KG1 (cell line): ENCODE data around the gene TPM4.
A peak's percentile ranks its signal among the peaks of the same experiment; 100 is the strongest.
"Not testable (repeated sequence)": the region's sequence is repeated elsewhere in the genome, so short reads cannot be mapped to it uniquely, and the experiment has no call there.

Source experiments
- DNase-seq: peaks from one replicate; lab custom pipeline; 2025; lab: John Stamatoyannopoulos, UW

Gene TPM4

DNA sequence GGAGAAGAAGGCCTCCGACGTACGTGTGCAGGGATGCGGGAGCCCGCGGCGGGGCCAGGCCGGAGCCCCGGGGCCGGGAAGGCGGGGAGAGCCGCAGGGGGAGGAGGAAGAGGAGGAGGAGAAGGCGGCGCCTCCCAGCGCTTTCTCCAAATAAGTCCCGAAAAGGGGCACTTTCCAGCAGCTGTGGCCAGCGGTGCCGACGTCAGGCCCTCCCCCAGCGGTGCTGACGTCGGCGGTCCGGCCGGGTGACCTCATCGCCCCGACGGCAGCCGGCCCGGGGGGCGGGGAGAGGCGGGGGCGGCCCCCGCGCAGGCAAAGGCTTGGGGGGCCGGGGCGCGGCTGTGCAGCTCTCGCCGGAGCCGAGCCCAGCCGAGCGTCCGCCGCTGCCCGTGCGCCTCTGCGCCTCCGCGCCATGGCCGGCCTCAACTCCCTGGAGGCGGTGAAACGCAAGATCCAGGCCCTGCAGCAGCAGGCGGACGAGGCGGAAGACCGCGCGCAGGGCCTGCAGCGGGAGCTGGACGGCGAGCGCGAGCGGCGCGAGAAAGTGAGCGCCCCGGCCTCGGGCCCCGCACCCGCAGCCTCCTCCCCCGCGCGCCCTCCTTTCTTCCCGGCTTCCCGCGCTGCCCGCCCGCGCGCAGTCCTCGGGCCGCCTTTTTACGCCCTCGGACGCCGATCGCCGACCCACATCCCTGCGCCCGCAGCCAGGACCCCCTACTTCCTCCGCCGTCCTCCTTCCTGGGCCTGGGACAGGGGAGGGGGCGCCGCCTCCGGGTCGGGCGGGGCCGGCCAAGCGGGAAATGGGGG is at the start of gene TPM4:
Gene TPM4 (plus strand): TSS at position 342 of the 804 bp plus-strand sequence. CDS start 71 bp downstream, at position 413.
- DNase-seq, result peak; percentile 80

- DNase-seq, result no peak
Measured at GRCh38 chr19:16026756-16027155, 49.5 kb upstream of the TPM4 start.

DNA sequence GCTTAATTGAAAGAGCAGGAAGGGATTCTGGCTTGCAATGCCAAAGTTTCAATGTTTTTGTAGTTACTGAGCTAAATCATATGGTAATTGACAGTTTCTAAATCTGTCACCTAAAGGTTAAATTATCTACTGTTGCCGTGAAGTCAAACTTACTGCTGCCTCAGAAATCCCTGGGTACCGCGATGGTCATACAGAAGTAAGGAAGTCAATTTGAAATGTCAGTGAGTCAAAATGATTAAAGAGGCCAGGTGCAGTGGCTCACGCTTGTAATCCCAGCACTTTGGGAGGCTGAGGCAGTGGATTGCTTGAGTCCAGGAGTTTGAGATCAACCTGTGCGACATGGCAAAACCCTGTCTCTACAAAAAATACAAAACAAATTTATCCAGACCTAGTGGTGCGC is 48.8 kb upstream of the TPM4 start:
- DNase-seq, result no peak

DNA sequence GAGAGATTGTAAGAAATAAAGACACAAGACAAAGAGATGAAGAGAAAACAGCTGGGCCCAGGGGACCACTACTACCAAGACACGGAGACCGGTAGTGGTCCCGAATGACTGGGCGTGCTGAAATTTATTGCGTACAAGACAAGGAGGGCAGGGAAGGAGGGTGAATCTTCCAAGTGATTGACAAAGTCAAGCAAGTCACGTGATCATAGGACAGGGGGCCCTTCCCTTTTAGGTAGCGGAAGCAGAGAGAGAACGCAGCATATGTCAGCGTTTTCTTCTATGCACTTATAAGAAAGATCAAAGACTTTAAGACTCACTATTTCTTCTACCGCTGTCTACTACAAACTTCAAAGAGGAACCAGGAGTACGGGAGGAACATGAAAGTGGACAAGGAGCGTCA is 46.1 kb upstream of the TPM4 start:
- not testable (repeated sequence) for DNase-seq

- DNase-seq, result no peak
Measured at GRCh38 chr19:16030964-16031871, 45.1 kb upstream of the TPM4 start.

DNA sequence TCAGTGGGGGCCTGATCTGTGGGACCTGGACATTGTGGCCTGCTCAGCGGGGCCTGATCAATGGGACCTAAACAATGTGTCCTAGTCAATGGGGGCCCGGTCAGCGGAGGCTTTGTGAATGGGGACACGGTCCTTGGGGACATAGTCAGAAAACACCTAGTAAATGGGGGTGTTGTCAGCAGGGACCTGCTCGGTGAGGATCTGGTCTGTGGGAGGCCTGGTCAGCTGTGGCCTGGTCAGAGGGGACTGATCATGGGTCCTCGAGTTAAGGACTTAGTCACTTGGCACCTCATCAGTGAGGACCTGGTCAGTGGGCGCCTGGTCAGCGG is 44.5 kb upstream of the TPM4 start:
- DNase-seq, result no peak

GRCh38 chr19:16032509-16033135 is 43.7 kb upstream of the TPM4 start:
- no peak for DNase-seq

DNA sequence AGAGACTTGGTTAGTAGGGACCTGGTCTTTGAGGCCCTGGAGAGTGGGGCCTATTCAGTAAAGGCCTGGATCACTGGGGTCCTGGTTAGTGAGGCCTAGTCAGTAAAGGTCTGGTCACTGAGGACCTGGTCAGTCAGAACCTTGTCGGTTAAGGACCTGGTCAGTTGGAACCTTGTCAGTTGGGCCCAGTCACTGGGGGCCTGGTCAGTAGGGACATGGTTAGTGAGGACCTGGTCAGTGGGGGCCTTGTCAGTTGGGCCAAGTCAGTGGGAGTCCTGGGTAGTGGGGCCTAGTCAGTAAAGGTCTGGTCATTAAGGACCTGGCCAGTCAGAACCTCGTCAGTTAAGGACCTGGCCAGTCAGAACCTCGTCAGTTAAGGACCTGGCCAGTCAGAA is 43.2 kb upstream of the TPM4 start:
- no peak for DNase-seq

DNA sequence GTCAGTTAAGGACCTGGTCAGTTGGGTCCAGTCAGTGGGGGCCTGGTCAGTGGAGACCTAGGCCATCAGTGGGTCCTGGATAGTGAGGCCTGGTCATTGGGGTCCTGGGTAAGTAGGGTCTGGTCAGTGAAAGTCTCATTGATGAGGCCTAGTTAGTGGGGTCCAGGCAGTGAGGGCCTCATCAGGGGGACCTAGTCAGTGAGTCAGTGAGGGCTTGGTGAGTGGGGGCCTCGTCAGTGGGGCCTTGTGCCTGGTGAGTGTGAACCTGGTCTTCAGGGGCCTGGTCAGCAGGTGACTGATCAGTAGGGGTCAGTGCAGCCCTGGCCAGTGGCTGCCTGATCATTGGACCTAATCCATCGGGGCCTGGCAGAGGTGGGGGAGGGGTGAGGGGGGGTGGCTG is 42.6 kb upstream of the TPM4 start:
- no peak for DNase-seq

DNA sequence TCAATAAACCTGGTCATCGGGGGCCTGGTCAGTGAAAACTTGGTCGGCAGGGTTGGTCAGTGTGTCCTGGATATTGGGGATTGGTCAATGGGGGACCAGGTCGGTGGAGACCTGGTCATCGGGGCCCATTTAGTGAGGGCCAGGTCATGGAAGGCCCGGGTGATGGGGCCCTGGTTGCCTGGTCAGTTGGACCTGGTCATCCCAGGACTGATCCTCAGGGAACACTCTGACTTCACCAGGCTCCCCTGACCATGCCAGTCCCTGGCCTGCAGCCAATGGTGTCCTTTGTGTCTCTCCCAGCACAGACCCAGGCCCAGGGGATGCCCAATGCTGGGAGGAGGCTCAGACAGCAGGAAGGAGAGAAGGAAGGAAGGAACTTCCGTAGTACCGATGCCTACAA is 42.1 kb upstream of the TPM4 start:
- no peak for DNase-seq

DNA sequence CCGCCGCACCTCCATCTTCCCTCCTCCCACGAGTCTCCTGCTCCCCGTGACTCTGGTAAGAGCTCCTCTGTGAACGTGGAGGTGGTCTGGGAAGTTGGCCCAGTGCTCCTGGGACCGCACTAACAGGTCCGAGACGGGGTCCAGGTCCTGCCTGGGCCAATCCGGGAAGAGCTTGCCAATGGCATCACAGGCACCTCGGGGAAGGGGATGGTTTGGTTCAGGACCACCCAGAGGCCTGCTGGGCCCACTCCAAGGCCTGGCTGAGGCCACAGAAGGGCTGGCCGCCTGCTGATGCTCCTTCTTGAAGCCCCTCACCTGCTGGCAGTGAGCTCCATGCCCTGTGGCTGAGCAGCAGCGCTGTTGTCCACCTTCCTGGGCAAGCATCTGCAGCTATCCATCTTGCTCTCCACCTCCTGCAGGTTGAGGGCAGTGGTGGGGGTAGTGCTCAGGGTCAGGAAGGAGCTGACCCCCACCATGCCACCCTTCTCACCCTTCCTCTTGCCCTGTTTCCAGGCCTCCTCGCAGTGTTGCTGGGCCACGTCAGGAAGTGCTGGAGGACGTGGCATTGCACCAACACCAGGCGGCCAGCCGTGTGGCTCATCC is 41.2 kb upstream of the TPM4 start:
- no peak for DNase-seq

DNA sequence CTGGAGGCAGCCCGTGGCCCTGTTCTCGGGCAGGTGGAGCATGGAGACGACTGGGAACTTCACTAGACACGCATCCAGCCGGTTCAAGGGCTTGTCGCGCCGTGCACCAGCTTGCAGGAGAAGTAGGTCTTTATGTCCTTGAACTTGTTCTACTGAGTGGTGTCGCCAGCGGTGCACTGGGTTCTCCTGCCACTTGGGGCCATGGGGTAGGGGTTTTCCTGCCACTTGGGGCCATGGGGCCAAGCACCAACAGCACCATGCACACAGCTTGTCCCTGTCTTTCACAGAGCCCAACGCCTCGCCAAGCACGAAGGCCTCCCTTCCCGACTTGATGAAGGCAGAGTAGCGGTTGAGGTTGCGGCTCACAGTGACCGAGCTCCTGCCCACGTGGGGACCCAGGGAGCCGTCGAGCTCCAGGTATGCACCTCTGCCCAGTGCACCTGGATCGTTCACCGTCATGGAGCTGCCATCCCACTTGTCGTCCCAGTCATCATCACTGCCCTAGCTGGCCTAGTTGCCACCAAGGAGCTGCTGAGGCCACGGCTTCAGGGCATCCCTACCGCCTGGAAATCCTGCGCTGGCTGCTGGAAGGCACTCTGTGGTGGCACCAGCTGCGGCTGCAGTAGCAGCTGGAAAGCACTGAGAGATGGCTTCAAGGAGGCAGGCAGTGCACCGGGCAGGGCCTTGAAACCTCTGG is 40.5 kb upstream of the TPM4 start:
- no peak for DNase-seq

DNA sequence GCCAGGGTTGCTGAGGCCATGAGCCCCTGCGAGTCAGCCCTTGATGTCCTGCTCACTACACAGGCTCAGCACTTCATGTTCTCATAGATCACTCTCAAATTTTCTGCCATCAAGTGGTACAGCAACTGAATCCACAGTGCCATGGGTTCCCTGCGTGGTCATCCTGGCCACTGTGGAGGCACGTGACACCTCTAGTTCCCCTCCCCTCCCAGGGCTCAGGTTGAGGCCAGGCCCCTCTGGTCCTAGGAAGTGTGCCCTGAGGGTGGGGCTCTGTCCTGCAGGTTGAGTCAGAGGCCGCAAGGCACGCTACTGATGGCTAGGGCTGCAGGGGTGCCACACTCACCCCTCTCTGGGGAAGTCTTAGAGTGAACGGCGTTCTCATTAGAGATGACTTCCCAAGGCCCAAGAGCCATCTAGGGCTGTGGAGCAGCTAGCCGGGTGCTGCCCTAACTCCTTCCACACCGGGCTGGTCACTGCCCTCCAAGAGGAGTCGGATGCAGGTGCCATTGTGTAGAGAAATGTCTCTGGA is 39.8 kb upstream of the TPM4 start:
- DNase-seq, result no peak

DNA sequence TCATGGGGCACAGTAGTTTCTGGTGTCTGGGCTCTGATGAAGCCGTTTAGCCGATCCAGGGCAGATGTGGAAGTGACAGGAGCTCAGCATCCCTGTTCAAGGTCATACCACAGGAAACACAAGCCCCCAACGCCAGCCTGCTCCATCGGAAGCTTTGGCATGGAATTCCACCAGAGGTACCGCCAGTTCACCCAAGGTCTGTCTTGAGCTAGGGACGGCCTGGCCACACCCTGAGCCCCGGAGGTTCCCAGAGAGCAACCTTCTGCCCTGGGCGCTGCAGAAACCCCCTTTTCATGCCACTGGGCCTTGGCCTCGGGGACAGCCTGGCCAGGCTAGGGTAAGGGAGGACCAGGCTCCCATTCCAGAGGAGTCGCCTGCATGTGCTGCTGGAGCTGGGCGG is 39.4 kb upstream of the TPM4 start:
- DNase-seq, result no peak

- DNase-seq, result no peak
Measured at GRCh38 chr19:16037424-16038195, 38.7 kb upstream of the TPM4 start.

GRCh38 chr19:16038196-16038695 is 38.0 kb upstream of the TPM4 start:
- no peak for DNase-seq

GRCh38 chr19:16039081-16039480 is 37.2 kb upstream of the TPM4 start:
- DNase-seq, result no peak

DNA sequence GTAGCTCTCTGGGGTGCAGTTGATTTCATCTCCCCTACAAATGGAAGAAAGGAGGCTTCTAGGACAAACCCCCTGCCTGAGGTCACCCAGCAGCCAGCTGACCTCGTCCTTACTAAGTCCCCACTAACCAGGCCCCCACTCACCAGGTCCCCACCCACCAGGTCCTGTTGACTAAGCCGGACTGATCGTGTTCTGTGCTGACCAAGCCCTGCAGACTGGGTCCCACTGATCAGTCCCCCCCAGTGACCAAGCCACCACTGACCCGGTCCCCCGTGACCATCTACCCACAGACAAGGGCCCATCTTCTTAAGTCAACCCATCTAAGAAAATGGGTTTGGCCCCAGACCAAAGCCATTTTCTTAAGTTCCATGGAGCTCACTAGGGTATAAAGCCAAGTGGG is 36.8 kb upstream of the TPM4 start:
- DNase-seq, result no peak

DNA sequence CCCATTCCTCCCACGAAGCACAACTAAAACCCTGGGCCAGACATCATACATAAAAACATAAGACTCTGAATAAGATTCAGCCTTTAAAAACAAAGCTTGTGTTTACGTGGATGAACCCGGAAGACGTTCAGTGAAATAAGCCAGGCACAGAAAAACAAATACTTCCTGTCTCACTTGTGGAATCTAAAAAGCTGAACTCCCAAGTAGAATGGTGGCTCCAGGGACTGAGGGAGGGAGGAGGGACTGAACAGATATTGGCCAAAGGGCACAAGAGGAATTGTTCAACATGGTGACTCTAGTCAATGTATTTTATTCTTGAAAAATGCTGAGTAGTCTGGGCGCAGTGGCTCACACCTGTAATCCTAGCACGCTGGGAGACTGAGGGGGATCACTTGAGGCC is 35.7 kb upstream of the TPM4 start:
- no peak for DNase-seq

GRCh38 chr19:16041299-16041990 is 34.9 kb upstream of the TPM4 start:
- peak; percentile 14 for DNase-seq
